Left renal pelvis (tissue), 4 donors: ENCODE results near the gene CYTH1. TPM values are rescaled to one million over a fixed set of nuclear protein-coding genes. Genes with fewer than 3 reads are reported as not detected.

Experiments
- DNase-seq, 4 donors: peaks; one replicate each; pipeline ENCODE4 v3.0.0-alpha.2; 2013; ENCODE audit warnings: low read depth in 4 of 4, low spot score in 3 of 4
- polyA plus RNA-seq, 4 donors: library from polyadenylated mRNA; unstranded; fragments of 120-200 nt; gene quantifications; one replicate each; pipeline ENCODE4 v1.2.1, GENCODE V29; 2013; ENCODE audit not compliant: insufficient read length in 4 of 4

CYTH1 gene
- polyA plus RNA-seq, 4 donors, result 20.4 to 25.6 (median 24.9) TPM

DNA sequence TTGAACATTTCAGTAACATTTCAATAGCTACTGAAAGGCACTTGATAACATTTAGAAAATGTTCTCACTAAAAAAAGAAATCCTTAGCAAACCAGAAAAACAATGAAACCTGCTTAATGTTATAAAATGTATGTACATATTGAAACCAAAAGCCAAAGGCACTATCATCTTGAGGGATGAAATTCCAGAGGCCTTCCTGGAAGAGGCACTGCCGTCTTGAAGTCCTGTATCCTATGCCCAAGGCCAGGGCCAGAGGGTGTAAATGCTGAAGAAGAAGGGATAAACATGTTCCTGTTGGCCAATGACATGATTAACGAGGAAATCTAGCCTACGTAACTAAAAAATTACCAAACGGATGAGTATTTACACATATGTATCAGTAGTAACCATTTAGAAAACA lies 147.9 kb downstream of the CYTH1 start:
- DNase-seq, result no peak

DNA sequence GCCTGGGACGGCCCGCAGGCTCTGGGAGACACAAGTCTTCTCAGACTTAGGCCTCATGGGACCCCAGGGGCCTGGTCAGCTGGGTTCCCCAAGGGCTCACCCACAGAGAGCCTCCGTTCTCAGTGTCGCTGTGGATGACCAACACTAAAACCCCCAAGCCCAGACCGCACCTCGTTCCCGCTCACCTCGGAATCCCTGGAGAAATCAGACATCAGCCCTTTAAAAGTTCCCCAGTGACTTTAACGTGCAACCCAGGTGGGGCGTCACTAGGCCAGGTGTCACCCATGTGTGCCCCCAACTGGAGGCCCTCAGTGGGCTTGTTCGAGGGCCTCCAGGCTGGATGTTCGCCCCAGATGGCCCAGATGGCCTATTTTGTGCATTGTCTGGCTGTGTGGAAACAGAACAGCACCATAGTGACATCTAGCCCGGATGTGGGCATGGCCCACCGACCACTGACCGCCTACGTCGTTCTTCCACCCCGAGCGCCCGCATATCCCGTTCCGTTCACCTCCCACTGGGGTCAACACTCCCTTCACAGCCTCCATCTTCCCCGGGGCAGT lies 152.6 kb downstream of the CYTH1 start:
- DNase-seq, result no peak

DNA sequence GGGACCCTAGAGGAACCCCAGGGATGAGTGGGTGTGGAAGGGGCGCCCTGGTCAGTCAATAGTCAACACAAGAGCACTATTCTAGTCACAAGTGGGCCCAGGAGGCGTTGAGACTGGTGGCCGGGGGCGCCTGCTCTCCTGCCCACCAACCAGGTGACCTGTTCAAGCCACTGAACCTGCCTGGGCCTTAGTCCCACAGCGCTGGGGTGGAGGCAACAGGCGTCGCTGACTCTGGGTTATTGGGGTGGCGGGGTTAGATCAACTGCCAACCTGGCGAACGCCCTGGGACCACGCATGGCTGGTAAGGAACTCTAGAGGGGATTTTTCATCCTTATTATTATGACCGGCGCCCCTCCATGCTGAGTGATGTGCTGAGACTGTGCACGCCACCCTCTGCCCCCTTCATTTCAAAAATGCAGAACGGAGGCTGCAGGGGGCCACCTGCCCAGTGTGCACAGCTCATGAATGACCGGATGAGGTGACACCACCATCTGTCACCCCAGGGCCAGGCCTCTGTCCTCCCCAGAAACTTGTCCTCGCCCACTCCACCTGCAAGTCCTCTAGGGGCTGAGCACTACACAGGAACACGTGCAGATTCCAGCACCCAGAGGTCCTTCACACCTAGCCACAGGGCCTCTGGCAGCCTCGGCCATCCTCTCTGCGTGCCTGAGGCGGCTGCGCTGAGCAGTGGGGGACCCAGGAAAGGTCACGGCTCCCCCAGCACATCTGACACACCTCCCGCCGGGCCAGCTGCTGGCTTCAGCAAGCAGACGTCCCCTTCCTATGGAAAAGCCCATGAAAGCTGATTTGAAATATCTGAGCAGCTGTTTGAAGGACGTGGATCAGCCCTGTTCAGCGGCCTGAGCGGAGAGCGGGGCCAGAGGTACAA lies 153.3 kb downstream of the CYTH1 start:
- no peak for DNase-seq

DNA sequence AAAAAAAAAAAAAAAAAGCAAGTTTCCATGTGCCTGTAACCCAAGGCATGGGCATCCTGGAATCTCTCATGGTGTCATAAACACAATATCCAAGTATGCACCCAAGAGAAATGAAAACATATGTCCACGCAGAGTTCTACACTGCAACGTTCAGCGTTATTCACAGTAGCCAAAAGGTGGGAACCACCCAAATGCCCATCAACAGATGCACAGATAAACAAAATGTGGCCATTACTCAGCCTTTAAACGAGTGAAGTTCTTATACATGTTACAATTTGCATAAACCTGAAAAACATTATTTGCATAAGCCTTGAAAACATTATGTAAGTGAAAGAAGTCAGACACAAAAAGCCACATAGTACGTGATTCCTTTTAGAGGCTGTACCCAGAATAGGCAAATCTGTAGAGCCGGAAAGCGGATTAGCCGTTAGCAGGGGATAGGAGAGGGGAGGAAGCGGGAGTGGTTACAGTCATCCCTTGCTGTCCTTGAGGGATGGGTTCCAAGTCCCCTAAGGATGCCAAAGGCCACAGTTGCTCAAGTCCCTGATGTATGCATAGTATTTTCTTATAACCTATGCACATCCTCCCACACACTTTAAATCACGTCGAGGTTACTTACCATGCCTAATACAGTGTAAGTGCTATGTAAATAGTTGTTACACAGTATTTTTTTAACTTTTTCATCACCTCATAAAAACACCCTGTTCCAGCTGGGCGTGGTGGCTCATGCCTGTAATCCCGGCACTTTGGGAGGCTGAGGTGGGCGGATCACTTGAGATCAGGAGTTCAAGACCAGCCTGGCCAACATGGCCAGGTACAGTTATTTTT lies 157.5 kb downstream of the CYTH1 start:
- no peak for DNase-seq

Other genes starting within 250 kb of the CYTH1 start
- 1 to 10 TPM; 1.5 to 4.8 (median 2.2) TPM for gene DNAH17, start 204.9 kb downstream of the CYTH1 start, polyA plus RNA-seq
- gene USP36, start 58.5 kb upstream of the CYTH1 start, polyA plus RNA-seq, result 10 to 100 TPM; 33.6 to 51.6 (median 45.5) TPM
- under 1 TPM; 0.09 to 0.34 (median 0.13) TPM for gene CEP295NL, start 120.9 kb upstream of the CYTH1 start, polyA plus RNA-seq
- gene TIMP2, start 143.1 kb upstream of the CYTH1 start, polyA plus RNA-seq, result 100 to 1,000 TPM; 141 to 719 (median 191) TPM
- 100 to 1,000 TPM; 102 to 228 (median 160) TPM for gene LGALS3BP, start 197.7 kb upstream of the CYTH1 start, polyA plus RNA-seq
- 10 to 100 TPM; 40.0 to 55.6 (median 45.9) TPM for gene CANT1, start 227.5 kb upstream of the CYTH1 start, polyA plus RNA-seq
- gene C1QTNF1, start 241.9 kb upstream of the CYTH1 start, polyA plus RNA-seq, result 1 to 10 TPM; 2.7 to 9.4 (median 3.1) TPM